Keratinocyte (primary cell): ENCODE data around the gene ETNK2. TPM values are rescaled to one million over a fixed set of nuclear protein-coding genes. Genes with fewer than 3 reads are reported as not detected.

Experiments
- DNase-seq: peaks from one replicate; pipeline ENCODE4 v3.0.0-alpha.2; 2011; ENCODE audit warnings: low read depth, missing footprints, low spot score
- FAIRE-seq: peaks from 2 replicates; lab custom pipeline; 2011; peaks lifted over from hg19 to GRCh38; lab: Jason Lieb, UNC
- H2AFZ ChIP-seq: 2 replicates; pipeline ENCODE4 v1.6.0; 2012; ENCODE audit warnings: low read length, control low read depth, inconsistent platforms; ENCODE audit not compliant: control insufficient read depth
- H3K27ac ChIP-seq: 2 replicates; pipeline ENCODE4 v1.5.1; 2011; ENCODE audit warnings: low read length; ENCODE audit not compliant: control insufficient read depth, insufficient read depth
- H3K27me3 ChIP-seq: 3 replicates; pipeline ENCODE4 v1.6.0; 2011; ENCODE audit warnings: low read length; ENCODE audit not compliant: control insufficient read depth, insufficient read depth; ENCODE audit errors: extremely low read depth
- H3K36me3 ChIP-seq, 2 experiments: 2 replicates in 1 of 2; 3 replicates in 1 of 2; pipeline ENCODE4 v1.5.1; 2011; ENCODE audit warnings: low read length in 2 of 2, mild to moderate bottlenecking in 1 of 2; ENCODE audit not compliant: control insufficient read depth in 2 of 2, insufficient read depth in 2 of 2; ENCODE audit errors: extremely low read depth in 1 of 2
- H3K4me1 ChIP-seq: 3 replicates; pipeline ENCODE4 v1.5.1; 2011; ENCODE audit warnings: low read length; ENCODE audit not compliant: control insufficient read depth, insufficient read depth; ENCODE audit errors: extremely low read depth
- H3K4me2 ChIP-seq: 3 replicates; pipeline ENCODE4 v1.6.0; 2011; ENCODE audit warnings: low read depth, low read length; ENCODE audit not compliant: control insufficient read depth, insufficient read depth; ENCODE audit errors: extremely low read depth
- H3K4me3 ChIP-seq, 3 experiments: fragments of 200-600 bp in 1 of 3; sonication (generic) in 1 of 3; 2 replicates in 2 of 3; 3 replicates in 1 of 3; pipeline ENCODE4 v1.5.1; 2011 to 2016; ENCODE audit warnings: low read length in 3 of 3, mild to moderate bottlenecking in 3 of 3, control low read depth in 2 of 3, inconsistent platforms in 1 of 3, low read depth in 1 of 3, mixed read lengths in 1 of 3, mixed run types in 1 of 3, moderate library complexity in 1 of 3; ENCODE audit not compliant: control insufficient read depth in 2 of 3, insufficient read depth in 2 of 3; ENCODE audit errors: extremely low read depth in 1 of 3
- H3K79me2 ChIP-seq: 2 replicates; pipeline ENCODE4 v1.6.0; 2012; ENCODE audit warnings: low read length; ENCODE audit not compliant: control insufficient read depth, insufficient read depth
- H3K9ac ChIP-seq: 3 replicates; pipeline ENCODE4 v1.6.0; 2011; ENCODE audit warnings: low read length; ENCODE audit not compliant: control insufficient read depth, insufficient read depth; ENCODE audit errors: extremely low read depth
- H3K9me1 ChIP-seq: 3 replicates; pipeline ENCODE4 v1.6.0; 2011; ENCODE audit warnings: low read length; ENCODE audit not compliant: control insufficient read depth, insufficient read depth; ENCODE audit errors: extremely low read depth
- H3K9me3 ChIP-seq: 2 replicates; pipeline ENCODE4 v1.5.1; 2012; ENCODE audit warnings: low read depth, low read length; ENCODE audit not compliant: control insufficient read depth
- H4K20me1 ChIP-seq: 3 replicates; pipeline ENCODE4 v1.6.0; 2011; ENCODE audit warnings: low read length; ENCODE audit not compliant: control insufficient read depth, insufficient read depth; ENCODE audit errors: extremely low read depth
- CTCF ChIP-seq, 3 experiments: IDR thresholded peaks in 1 of 3; conservative IDR thresholded peaks in 1 of 3; optimal IDR thresholded peaks in 1 of 3; 2 replicates in 2 of 3; 3 replicates in 1 of 3; pipeline versions ENCODE3 to v1.5.1; 2011; ENCODE audit warnings: low read length in 3 of 3, mild to moderate bottlenecking in 3 of 3, moderate library complexity in 2 of 3, control low read depth in 1 of 3, inconsistent platforms in 1 of 3; ENCODE audit not compliant: insufficient read depth in 2 of 3; ENCODE audit errors: extremely low read depth in 1 of 3
- EZH2 ChIP-seq: IDR thresholded peaks from one replicate; pipeline ENCODE4 v1.6.1; 2012; ENCODE audit warnings: inconsistent platforms, mild to moderate bottlenecking, low read length, moderate library complexity
- dilution Hi-C: fragments of 300-500 bp; cut with MboI; formaldehyde crosslinking; loops from one replicate; pipeline ENCODE4 v1.7.0; 2020; ENCODE audit warnings: low sequenced_read_pairs; ENCODE audit not compliant: extremely low pct_ligation_motif_present
- polyA plus RNA-seq, 5 experiments: library from polyadenylated mRNA; depleted of rRNA in 3 of 5; stranded (reverse) in 3 of 5; stranded (forward) in 1 of 5; unstranded in 1 of 5; fragments of >200 nt; gene quantifications; 1 replicate in 1 of 5; 2 replicates in 3 of 5; 3 replicates in 1 of 5; pipeline versions ENCODE4 v1.2.1 to v1.2.3, GENCODE V29; 2011 to 2012; ENCODE audit warnings: missing spikeins in 2 of 5, low read depth in 1 of 5, low replicate concordance in 1 of 5

The ETNK2 gene
- polyA plus RNA-seq, 1 donor (not counting 4 experiments of a cell fraction or from before 2014, with no cell fraction given), result 18.4 TPM

DNA sequence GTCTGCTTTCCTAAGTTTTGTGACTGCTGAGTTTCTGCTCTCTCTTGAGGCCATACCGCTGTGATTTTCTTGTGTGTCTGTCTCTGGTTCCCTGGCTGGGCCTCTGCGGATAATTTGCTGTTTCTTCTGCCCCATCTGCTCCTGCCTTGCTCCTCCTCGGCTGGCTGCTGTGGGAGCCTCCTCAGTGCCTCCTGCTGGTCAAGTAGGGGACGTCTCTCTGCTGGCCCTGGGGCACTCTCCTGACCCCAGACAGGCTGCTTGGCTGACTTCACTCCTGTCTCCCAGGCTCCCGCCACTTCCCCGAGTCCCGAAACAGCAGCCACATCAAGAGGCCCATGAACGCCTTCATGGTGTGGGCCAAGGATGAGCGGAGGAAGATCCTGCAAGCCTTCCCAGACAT is 28.5 kb downstream of the ETNK2 start:
- H3K36me3 ChIP-seq, result peaks cover 4 to 5% of the 10 kb centered on the region in 2 experiments
- dilution Hi-C loops, result no loop called here
- FAIRE-seq, result no peak

GRCh38 chr1:204121840-204122555 is 29.8 kb downstream of the ETNK2 start:
- H3K27me3 ChIP-seq, result no peaks in the 10 kb centered on the region
- dilution Hi-C loops, result no loop called here
- no peak overlapping the region for H3K27ac ChIP-seq
- no peak overlapping the region for H3K9ac ChIP-seq
- no peaks in the 10 kb centered on the region for H3K79me2 ChIP-seq
- no peak for TF ChIP-seq EZH2
- TF ChIP-seq CTCF (optimal IDR thresholded peaks at IDR 0.05 in 1 of 3, IDR thresholded peaks at IDR 0.05 in 1 of 3, conservative IDR thresholded peaks at IDR 0.05 in 1 of 3; ENCODE audit: extremely low read depth in 1 of 3, insufficient read depth in 2 of 3, low read length in 3 of 3), result no peak
- no peak overlapping the region for H3K4me2 ChIP-seq
- FAIRE-seq, result no peak
- no peaks in the 10 kb centered on the region for H3K9me1 ChIP-seq
- no peak overlapping the region for H3K4me3 ChIP-seq
- no peaks in the 10 kb centered on the region for H4K20me1 ChIP-seq
- no peaks in the 10 kb centered on the region for H3K9me3 ChIP-seq
- DNase-seq, result no peak
- no peak overlapping the region for H2AFZ ChIP-seq
- no peaks in the 10 kb centered on the region for H3K4me1 ChIP-seq
- H3K36me3 ChIP-seq, result peaks cover 4 to 5% of the 10 kb centered on the region in 2 experiments

More for the DNA sequence above, 28.5 kb downstream of the ETNK2 start:
- Histone ChIP-seq H4K20me1 (no peaks in the 10 kb centered on the region), H3K27me3 (no peaks in the 10 kb centered on the region), H3K4me2 (no peak overlapping the region), H3K4me3 (no peak overlapping the region), H3K9me3 (no peaks in the 10 kb centered on the region), H3K79me2 (no peaks in the 10 kb centered on the region), H3K9me1 (no peaks in the 10 kb centered on the region), H3K4me1 (peaks cover 3% of the 10 kb centered on the region), H3K27ac (no peak overlapping the region), H3K9ac (no peak overlapping the region), H2AFZ (no peak overlapping the region)
- DNase-seq, result no peak
- TF ChIP-seq EZH2 (no peak), CTCF (optimal IDR thresholded peaks at IDR 0.05 in 1 of 3, IDR thresholded peaks at IDR 0.05 in 1 of 3, conservative IDR thresholded peaks at IDR 0.05 in 1 of 3; ENCODE audit: extremely low read depth in 1 of 3, insufficient read depth in 2 of 3, low read length in 3 of 3) (peak; percentile 38 to 51 (median 49))
